Stimulated activated CD4-positive, alpha-beta T cell treated with anti-CD3 and anti-CD28 coated beads, Interleukin-2, amount 100 ng/mL, for 4 hours (primary cell): Measurements from ENCODE around the gene MED10.

Experiments
- DNase-seq: peaks from one replicate; pipeline ENCODE4 v3.0.0-alpha.2; 2020; ENCODE audit warnings: low read depth

Gene MED10

DNA sequence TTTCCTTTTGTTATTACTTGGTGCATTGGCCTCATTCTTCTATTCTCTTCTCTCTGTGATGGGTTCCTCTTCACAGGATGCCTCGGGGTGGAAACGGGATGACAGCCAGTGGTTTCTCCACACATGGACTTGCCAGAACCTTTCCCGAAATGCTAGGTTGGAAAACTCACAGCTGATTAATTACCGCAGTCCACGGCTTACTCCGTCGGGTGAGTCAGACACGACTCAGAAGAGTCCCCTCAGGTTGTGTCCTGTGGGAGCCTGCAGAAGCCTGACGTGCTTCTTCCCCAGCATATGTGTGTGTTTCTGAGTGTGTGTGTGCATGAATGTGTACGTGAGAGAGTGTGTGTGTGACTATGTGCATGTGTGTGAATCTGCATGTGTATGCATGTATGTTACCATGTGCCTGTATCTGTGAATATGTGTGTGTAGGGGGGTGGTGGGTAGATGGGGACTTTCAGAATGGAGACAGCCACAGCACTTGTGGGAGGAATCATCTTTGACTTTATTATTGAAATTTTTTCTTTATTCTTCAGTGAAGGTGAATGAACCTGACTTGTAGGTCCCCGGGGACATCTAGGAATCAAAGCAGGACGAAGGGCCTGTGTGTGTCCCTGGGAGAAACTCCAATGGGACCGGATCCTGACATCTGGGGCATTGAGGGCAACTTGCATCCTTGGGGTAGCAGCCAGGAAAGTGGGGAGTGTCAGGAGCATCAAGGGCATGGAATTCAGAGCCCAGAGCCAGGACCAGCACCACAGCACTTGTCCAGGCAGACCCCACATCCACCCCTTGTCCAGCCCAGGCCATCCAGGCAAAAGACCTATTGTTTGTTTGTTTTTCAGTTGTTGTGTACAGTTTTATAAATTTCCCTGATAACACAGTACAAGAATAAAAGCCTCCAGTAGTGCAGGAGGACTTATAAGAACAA, 21.9 kb upstream of the MED10 start:
- no peak for DNase-seq

DNA sequence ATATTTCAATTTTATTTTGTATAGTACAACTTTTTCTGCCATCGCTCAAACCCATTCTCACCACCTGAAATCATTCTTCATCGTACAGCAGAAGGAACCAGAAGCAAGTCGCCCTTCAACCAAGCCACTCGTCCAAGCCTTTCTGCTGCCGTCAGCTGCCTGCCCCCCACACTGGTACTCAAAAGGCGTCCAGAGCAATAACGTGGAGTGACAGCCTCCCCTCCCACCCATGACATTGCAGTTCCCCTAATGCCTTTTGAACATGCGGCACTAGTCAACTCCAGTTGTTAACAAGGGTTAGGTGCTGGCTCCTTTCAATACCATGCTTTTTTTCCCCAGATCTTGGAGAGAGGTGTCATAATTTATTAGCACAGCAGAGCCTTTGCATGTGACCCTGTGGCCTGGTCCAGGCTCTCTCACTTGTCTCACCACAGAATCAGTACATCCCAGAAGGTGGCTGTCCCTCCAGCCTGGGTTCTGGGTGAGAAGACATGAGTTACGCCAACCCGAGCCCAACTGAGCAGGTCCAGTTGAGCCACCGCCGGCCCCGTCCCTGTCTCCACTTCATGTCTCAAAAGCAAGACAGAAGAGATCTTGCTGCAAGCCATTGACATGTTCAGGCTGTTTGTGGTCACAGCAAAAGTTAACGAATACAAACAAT, 20.4 kb upstream of the MED10 start:
- no peak for DNase-seq

DNA sequence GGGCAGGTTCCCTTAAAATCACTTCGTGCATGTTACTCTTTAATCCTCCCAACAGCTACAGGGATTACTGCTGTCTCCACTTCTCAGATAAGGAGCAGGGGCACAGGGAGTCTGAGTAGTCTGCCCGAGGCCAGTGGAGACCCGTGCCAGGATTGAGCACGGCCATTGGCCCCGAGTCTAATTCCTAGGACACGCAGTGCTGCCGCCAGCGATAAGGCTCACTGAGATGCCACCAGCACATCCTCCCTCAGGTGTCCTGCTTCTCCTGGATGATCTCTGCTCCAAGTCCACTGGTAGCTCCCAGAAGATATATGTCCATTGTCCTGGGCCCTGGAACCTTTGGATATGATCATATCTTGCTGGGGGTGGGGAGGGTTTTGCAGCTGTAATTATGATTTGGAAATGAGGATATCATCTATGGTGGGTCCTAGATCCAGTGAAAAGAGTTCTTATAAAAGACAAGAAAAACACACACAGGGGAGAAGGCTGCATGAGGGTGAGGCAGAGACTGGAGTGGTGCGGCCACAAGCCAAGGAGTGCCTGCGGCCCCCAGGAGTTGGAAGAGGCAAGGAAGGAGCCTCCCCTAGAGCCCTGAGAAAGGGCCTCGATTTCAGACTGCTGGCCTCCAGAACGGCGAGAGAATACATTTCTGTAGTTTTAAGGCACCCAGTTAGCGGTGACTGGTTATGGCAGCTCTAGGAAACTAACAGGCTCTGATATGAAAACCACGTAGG, 19.4 kb upstream of the MED10 start:
- DNase-seq = no peak

DNA sequence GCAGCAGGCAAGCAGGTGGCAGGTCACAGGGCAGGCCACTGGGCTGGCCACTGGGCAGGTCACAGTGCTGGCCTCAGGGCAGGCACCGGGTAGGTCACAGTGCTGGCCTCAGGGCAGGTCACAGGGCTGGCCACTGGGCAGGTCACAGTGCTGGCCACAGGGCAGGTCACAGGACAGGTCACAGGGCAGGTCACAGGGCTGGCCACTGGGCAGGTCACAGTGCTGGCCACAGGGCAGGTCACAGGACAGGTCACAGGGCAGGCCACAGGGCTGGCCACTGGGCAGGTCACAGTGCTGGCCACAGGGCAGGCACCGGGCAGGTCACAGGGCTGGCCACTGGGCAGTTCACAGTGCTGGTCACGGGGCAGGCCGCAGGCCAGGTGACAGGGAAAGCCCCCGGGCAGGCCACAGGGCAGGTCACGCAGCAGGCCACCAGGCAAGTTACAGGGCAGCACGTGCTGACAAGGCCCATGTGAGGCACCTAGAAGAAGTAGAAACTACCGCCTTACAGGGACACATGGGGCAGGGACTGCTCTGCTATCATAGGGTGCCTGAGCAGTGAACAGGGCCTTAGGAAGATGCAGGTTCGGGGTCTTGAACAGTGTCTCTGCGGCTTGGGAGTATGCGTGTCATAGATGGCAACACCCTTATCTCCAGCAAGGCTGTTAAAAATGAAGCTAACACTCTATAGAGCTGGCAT, 18.6 kb upstream of the MED10 start:
- DNase-seq = no peak

DNA sequence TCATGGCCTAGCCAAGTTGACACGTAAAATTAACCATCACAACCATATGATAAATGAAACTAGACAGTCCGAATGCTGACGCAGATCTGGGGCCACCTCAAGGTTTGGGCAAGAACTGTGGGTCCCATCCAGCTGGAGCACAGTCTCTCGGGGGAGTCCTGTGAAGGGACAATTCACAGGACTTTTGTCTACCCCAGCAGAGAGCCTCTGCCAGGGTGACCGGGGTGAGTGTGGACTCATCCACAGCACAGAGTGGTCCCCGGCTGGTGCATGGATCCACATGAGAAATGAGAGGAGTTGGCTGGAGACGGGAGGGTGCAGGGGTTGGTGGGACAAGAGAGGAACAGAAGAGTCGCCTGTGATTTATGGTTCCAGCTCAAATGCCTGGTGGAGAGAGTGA, 17.7 kb upstream of the MED10 start:
- DNase-seq = no peak

DNA sequence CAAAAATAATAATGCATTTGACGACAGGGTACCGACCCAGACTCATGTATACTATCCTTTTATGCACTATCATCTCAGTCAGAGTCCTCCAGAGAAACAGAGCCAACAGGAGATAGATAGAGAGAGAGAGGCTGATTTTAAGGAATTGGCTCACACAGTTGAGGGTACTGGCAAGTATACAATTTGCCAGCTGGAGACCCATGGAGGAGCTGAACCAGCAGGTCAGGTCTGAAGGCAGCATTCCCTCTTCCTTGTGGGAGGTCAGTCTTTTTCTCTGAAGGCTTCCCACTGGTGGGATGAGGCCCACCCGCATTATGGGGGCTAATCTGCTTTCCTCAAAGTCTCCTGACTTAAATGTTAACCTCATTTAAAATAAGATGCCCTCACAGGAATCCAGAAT, 17.3 kb upstream of the MED10 start:
- DNase-seq = no peak

DNA sequence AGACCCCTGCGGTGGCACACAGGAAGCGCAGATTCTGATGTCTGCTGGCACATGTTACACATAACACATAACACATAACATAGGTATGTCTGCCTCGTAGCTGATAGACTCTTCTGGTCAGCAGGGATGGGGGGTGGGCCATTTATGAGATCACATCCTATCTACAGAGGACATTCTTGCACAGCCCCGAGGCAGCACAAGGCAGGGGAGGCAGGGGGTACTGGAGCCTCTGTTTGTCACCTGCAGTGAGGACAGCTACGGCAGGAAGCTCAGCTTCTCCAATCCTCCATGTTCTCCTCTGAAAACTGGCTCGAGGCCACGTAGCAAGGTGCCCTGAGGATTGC, 16.7 kb upstream of the MED10 start:
- no peak for DNase-seq

DNA sequence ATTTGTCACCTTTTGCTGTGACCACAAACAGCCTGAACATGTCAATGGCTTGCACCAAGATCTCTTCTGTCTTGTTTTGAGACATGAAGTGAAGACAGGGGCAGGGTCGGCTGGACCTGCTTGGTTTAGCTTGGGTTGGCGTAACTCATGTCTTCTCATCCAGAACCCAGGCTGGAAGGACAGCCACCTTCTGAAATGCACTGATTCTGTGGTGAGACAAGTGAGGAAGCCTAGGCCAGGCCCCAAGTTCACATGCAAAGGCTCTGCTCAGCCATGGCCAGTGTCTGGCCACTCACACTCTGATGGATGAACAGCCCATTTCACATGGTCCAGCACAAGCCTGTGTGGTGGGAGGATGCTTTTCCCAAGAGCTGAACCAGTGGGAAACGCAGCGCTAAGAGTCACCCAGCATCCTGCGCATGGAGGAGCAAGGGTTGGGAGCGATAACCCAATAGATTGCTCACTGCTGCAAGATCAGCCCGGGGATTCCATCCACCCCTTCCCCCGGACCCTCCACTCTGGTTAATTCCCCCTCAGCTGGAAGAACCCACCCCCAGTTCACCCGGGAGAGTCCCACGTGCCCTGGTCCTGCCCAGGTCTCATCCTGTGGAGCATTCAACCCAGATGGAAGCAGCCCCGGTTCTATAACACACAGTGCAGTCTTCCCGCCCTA, 16.2 kb upstream of the MED10 start:
- no peak for DNase-seq

DNA sequence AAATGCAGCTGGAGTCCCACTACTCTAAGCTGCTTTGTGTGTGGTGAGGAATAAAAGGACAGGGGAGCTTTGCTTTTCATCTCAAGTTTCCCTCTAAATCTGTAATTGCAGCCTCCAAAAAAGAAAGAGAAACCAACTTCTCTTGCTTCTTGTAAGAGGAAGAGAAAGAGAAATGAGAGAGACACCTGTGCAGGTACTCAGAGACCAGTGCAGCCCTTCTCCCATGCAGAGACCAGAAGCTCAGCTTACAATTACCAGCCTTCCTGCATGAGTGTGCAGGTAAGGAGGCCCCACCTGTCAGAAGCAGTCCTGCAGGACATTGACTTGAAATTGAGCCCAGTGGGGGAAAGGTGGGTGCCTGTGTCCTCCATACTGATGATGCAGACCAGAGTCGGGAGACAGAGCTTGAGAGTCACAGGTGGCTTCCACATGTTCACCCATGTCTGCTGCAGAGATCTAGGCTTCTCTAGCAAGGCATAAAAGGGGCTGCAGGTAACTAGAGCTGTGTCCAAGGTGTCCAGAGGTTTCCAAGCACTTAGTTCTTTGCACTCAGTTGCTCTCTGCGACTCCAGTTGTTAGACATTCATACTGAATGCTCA, 15.3 kb upstream of the MED10 start:
- no peak for DNase-seq

DNA sequence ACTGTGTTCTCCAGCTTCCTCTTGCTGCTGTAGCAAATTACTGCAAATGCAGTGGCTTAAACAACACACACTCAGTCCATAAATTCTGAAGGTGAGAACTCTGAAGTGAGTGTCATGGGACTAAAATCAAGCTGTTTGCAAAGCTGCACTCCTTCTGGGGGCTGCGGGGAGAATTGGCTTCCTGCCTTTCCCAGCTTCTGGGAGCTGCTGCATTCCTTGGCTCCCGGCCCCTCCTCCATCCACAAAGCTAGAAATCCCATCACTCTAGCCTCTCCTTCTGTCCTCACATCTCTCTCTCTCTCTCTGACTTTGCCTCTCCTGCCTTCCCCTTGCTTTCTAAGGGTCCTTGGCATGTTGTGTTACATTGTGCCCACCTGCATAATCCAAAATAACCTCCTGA, 14.2 kb upstream of the MED10 start:
- no peak for DNase-seq

DNA sequence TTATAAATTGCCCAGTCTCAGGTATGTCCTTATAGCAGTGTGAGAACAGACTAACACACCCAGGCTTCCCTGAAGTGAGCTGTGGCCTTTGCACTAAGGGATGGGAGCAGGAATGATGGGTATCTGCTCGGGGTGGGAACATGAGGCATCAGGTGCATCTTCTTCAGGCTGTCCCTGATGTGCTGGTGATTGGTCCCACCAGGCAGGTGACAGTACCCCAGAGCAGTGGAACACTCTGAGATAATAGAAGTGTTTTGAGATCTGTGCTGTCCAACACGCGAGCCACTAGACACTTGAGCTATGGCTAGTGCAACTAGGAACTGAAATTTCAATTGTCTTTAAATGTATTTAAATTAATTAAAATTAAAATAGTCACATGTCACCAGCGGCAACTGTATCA, 12.8 kb upstream of the MED10 start:
- DNase-seq = no peak

DNA sequence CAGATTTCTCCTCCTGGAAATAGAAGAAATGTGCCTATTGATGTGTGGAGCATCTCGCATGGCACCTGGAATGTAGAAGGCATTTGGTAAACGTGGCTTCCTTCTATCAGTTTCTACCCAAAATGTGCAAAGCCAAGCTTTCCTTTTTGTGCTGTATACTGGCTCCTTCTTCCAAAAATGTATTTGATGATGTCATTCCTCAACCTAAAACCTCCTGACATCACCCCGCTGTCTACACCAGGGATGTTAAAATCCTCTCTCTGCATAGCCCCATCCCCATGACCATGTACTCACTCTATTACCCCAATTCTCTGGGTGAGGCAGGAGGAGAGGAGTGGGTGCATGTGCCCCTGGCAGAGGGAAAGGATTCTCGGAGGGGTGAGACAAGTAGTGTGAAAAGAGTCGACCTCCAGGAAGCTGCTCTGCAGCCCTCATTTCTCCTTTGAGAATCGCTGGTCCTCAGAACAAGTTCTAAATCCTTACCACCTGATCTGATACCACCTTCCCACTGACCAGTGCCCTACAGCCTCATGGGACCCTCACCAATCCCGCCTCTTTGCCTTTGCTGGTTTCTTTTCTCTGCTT, 11.7 kb upstream of the MED10 start:
- DNase-seq = no peak

DNA sequence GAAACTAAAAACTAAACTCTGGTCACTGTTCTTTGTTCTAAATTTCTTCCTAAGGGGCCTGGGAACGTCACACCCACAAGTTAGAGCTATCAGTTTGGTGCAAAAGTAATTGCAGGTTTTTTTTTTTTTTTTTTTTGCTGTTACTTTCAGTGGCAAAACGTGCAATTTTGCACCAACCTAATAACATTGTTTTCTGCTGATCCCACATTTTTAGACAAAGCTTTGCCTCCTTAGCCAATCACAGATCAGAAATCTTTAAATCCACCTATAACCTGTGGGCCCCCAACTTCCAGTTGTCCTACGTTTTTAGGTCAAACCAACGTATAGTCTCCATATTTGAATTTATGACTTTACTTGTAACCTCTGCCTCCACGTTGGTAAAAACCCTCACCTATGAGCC, 11.1 kb upstream of the MED10 start:
- no peak for DNase-seq

DNA sequence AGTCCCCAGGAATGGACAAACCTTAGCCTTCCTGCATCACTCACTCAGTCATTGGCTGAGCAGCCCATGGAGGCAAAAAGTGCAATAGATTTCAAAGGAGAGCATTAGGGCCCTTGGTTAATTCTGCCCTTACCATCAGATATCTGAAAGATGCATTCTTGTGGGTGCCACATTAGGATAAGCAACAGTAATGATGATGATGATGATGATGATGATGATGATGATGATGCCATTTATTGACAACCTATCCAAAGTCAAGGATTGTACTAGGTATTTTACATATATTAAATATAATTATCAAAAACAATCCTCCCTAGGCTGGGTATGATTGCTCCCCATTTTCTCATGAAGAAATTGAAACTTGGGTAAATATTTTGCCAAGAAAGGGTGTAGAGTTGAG, 9.6 kb upstream of the MED10 start:
- DNase-seq = no peak

DNA sequence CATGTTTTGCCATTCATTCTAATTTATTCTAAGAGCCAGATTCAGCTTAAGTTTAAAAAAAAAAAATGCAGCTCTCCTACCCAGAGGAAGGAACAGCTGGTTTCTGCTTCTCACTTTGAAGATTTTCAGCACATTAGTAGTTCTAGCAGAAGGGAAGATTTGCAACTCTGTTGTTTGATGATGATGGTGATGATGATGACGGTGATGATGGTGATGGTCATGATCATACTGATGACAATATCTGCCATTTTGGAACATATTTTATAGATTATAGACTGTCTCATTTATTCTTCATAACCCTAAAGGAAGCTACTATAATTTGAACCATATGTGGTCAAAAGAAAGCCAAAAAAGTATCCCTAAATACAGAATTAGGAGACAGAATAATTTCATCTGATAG, 7.9 kb upstream of the MED10 start:
- no peak for DNase-seq

DNA sequence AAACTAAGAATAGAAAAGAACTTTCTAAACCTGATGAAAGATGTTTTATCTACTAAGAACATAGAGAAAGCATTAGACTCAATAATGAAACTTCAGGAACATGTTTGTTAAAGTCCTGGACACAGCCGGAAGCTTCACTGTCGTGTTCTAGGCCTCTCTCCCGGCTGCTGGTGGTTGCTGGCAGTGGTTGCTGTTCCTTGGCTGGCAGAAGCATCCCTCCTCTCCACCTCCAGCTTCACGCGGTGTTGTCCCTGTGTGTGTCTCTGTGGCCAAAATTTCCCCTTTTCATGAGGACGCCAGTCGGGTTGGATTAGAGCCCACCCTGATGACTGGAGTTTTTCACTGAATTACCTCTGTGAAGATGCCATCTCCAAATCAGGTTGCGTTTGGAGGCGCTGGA, 6.5 kb upstream of the MED10 start:
- no peak for DNase-seq

DNA sequence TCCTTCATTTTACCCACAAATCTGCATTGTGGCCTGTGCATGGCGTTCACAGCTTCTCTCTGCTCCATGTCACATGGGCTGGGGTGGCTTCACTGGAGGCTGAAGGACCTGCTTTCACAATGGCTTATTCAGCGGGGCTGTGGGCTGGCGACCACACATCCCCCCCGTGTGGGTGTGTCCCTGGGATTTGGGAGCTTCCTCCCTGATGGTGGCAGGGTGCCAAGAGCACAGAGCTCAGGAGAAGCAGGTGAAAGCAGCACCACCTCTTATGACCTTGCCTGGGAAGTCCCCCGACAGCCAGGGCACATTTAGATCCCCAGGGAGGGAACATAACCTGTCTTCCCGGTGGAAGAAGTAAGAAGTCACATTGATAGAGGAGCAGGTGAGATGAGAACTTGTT, 5.0 kb upstream of the MED10 start:
- DNase-seq = no peak

DNA sequence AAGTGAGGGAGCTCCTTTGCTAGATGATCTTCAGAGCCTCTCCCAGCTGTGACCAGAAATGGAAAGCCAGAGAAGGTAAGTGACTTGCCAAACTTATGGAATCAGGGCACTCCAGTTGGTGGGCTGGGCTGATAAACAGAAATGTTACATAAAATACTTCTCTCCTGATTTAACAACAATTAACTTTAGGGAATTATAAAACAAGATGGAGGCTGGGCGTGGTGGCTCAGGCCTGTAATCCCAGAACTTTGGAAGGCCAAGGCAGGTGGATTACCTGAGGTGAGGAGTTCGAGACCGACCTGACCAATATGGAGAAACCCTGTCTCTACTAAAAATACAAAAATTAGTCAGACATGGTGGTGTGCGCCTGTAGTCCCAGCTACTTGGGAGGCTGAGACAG, 899 bp upstream of the MED10 start:
- no peak for DNase-seq

DNA sequence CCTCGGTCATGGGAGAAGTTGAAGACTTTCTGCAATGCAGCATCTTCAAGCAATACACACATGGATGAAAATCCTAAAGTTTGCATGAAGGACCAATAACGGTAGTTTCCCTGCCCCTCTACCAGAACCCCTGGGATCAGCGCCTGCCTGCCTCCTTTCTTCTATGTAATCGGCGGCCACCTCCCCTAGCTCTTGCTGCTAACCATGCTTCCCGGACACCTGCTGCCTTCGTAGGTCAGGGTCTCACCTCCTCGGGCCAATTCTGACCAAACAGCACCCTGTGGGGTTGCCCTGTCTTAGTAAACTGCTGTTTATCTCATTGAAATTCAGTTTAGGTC, 388 bp upstream of the MED10 start:
- DNase-seq = no peak

DNA sequence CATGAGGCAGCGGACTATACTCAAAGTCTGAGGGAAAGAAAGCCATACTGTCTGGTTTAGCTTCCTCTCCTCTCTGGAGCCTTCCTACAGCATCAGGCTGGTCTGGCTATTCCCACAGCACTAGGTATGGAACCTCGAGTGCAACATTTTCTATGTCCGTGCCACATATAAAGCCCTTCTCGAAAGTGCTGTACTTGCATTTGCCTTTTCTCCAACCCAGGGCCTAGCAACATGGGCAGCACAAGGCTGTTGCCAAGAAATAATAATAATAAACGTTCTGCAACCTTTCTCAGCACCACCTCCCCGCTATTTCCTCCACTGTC, 804 bp downstream of the MED10 start:
- no peak for DNase-seq

DNA sequence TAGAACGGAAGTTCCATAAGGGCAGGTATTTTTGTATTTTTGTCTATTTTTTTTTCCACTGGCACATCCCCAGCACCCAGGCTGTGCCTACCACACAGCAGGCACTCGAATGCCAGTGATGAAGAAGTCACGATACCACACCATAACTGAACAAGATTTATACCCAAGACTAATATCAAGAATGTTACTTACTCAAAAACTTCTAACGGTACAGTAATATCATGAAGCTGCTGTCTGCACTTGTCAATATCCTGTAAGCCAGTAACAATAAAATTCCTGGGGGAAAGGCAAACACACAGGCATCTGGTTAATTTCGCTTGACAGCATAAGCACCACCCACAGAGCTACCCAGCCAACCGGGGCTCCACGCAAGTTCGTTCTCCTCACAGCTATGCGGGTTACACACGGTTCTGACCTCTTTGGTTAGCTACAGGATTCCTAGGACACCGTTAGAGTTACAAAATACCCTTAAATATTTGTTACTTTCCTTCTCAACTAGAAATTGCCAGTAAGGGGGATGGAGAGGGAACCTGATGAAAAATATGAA, 1.3 kb downstream of the MED10 start:
- DNase-seq = no peak
